ENCODE measurements around the gene MTMR4.
A peak's percentile ranks its signal among the peaks of the same experiment; 100 is the strongest.

Gene MTMR4

DNA sequence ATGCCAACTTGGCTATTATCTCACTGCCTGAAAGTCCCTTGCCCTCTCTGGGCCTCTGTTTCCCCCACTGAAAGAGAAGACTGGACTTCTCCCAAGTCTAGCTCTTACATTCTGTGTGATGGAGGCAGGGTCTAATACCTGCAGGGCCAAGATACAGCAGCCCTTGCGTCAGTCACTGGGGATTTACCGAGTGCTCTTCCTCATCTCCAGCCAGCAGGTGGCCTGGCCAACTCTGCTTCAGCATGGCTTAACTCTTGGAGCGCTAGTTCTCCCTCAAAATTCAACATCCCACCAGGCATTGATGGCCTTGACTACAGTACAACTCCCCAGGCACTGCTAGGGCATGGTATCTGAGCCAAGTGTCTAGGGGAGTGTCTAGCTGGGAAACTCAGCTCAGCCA, 19.9 kb upstream of the MTMR4 start:
- TF ChIP-seq POLR2AphosphoS5 (IDR thresholded peaks at IDR 0.05; ENCODE audit: low read depth, low read length) (no peak), POLR2A (IDR thresholded peaks at IDR 0.05; ENCODE audit: low read depth, low read length) (no peak), TAF1 (IDR thresholded peaks at IDR 0.05; ENCODE audit: borderline replicate concordance, low read depth, low read length) (no peak)
- FAIRE-seq (no peak), DNase-seq (ENCODE audit: insufficient read length) (no peak)

DNA sequence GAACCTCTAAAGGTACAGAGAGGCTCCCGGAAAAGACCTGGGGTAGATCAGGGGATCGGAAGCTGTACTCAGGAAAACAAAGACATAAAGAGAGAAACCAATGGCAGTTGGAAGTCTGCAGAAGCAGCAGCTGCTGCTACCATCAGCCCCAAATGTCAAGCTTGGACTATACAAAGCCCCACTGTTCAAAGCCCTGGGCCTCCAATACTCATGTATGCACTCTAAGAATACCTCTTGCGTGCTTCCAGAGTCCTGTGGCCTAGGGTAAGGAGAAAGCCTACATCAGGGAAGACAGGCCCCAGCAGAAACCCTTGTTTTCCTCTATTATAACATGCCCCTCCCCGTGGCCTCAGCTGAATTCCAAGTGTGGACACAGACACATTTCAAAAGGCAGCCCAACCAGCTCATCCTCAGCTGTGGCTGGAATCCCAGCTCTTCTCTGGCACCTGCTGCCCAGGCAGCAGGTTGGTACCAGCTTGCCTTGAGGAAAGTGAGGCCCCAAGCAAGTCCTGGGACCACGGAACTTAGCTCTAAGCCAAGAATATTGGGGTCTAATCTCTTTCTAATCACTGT, 19.3 kb upstream of the MTMR4 start:
- DNase-seq (ENCODE audit: insufficient read length) (no peak), FAIRE-seq (no peak)
- TF ChIP-seq TAF1 (IDR thresholded peaks at IDR 0.05; ENCODE audit: borderline replicate concordance, low read depth, low read length): no peak
- no peak for TF ChIP-seq POLR2A (IDR thresholded peaks at IDR 0.05; ENCODE audit: low read depth, low read length)
- TF ChIP-seq POLR2AphosphoS5 (IDR thresholded peaks at IDR 0.05; ENCODE audit: low read depth, low read length): no peak

DNA sequence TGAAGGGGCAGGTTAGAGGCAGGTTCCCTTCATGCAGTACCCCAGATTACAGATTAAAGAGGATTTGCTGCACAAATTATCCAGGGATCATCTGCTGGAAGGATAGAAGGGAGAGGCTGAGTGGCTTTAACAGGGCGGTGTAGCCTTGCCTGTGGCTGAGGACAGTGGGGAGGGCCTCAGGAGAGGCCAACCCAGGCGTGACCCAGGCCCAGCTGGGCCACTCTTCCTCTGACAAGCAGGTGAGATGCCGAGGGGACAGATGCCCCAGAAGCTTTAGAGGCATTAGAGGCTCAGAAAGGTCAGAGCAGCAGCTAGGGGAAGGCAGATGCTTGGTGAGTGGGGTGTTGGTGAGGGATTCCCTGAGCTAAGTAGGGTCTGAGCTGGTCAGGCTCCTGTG, 18.1 kb upstream of the MTMR4 start:
- FAIRE-seq: no peak
- no peak for DNase-seq (ENCODE audit: insufficient read length)
- TF ChIP-seq TAF1 (IDR thresholded peaks at IDR 0.05; ENCODE audit: borderline replicate concordance, low read depth, low read length): no peak
- TF ChIP-seq POLR2AphosphoS5 (IDR thresholded peaks at IDR 0.05; ENCODE audit: low read depth, low read length): no peak
- no peak for TF ChIP-seq POLR2A (IDR thresholded peaks at IDR 0.05; ENCODE audit: low read depth, low read length)

DNA sequence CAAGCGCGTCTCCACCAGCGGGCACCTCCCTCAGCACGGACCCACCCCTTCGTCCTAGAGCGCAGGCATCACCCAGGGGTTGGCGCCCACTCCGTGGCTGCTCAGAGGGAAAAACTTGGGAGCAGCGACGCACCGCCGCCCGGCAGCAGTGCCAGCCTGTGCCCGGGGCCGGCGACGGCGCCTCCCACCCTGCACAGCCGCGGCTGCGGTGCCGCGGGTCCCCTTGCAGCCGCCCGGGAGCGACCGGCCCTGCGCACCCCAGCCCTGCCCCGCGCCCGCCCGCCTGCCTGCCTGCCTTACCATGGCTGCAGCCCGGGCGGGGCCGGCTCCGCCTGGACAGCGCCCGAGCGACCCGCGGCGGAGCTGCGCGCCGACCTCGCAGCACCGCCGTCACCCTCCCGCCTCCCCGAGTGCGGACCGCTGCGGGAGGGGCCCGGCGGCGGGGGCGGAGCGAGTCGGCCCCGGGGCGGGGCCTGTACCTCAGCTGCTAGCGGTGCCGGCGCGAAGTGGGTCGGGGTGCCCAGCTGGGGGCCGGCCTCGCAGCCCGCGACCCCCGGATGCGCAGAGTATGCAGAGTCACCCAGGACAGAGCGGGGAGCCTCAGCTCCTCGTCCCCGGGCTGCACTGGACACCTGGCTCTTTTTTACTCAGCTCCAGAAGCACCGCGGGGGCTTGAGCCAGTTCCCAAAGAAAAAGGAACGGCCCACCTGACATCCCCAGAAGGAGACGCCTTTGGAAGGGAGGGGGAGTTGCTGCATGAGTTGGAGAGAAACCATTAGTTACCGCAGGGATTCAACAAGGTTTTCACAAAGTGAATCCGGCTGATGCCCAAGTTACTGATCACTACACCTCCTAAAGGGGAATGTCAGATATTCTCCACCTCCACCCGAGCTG, 17.5 kb upstream of the MTMR4 start:
- TF ChIP-seq POLR2AphosphoS5 (IDR thresholded peaks at IDR 0.05; ENCODE audit: low read depth, low read length): no peak
- no peak for TF ChIP-seq POLR2A (IDR thresholded peaks at IDR 0.05; ENCODE audit: low read depth, low read length)
- TF ChIP-seq TAF1 (IDR thresholded peaks at IDR 0.05; ENCODE audit: borderline replicate concordance, low read depth, low read length): no peak
- peak; percentile 14 for FAIRE-seq
- DNase-seq (ENCODE audit: insufficient read length): peak; percentile 77

DNA sequence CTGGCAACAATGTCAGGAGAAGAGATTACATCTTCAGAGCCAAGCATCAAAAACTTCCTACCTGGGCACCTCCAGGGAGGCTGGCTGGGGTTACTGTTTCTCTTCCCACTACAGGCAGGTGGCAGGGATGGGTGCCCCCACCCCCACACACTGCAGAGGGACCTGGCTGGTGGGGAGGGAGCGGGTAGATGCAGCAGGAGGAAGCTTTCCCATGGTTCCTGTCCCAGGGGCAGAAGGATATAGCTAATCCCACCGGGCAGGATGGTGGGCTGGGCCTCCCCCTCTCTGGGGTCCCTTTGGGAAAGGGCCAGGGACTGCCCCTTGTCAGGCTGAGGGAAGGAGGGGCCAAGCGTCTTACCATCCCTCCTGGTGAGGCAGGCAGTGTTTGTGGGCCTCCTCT, 16.7 kb upstream of the MTMR4 start:
- TF ChIP-seq POLR2A (IDR thresholded peaks at IDR 0.05; ENCODE audit: low read depth, low read length): no peak
- TF ChIP-seq TAF1 (IDR thresholded peaks at IDR 0.05; ENCODE audit: borderline replicate concordance, low read depth, low read length): no peak
- no peak for TF ChIP-seq POLR2AphosphoS5 (IDR thresholded peaks at IDR 0.05; ENCODE audit: low read depth, low read length)
- no peak for DNase-seq (ENCODE audit: insufficient read length)
- FAIRE-seq: no peak

DNA sequence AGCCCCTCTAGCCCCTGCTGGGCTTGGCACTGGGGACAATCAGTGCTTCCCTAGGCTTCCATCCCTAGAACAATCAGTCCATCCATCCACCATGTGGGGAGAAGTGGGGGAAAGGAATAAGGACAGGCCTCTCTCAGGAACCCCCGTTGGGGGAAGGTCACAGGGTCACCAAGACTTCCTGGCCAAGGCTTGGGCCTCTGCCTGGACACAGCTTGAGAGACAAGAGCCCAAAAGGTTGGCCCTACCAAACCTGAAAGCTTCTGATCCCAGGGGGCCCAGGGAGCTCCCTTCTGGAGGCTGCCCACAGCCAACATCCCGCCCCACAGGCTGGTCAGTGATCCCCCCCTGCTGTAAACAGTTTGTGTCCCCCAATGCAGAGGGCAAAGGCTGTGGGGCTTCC, 16.2 kb upstream of the MTMR4 start:
- FAIRE-seq (no peak), DNase-seq (ENCODE audit: insufficient read length) (no peak)
- TF ChIP-seq POLR2A (IDR thresholded peaks at IDR 0.05; ENCODE audit: low read depth, low read length): no peak
- no peak for TF ChIP-seq POLR2AphosphoS5 (IDR thresholded peaks at IDR 0.05; ENCODE audit: low read depth, low read length)
- TF ChIP-seq TAF1 (IDR thresholded peaks at IDR 0.05; ENCODE audit: borderline replicate concordance, low read depth, low read length): no peak

DNA sequence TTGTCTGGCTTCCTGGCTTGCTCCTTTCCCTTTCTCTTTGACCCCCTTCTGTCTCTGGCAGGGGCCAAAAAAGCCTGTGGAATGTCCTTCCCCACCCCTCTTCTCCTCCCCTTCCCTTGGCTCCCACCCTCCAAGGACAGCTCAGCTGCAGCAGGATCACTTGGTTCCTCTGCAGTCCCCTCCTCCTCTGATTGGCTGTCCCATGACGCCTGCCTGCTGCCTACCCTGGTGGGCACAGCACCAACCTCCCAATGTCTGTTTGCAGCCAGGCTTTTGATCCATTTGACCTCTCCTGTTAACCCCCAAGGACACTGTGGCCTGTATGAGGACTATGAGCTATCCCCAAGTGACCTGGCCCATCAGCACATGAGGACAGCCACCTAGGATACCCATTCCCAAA, 14.8 kb upstream of the MTMR4 start:
- FAIRE-seq (no peak), DNase-seq (ENCODE audit: insufficient read length) (no peak)
- TF ChIP-seq POLR2AphosphoS5 (IDR thresholded peaks at IDR 0.05; ENCODE audit: low read depth, low read length): no peak
- no peak for TF ChIP-seq POLR2A (IDR thresholded peaks at IDR 0.05; ENCODE audit: low read depth, low read length)
- no peak for TF ChIP-seq TAF1 (IDR thresholded peaks at IDR 0.05; ENCODE audit: borderline replicate concordance, low read depth, low read length)

DNA sequence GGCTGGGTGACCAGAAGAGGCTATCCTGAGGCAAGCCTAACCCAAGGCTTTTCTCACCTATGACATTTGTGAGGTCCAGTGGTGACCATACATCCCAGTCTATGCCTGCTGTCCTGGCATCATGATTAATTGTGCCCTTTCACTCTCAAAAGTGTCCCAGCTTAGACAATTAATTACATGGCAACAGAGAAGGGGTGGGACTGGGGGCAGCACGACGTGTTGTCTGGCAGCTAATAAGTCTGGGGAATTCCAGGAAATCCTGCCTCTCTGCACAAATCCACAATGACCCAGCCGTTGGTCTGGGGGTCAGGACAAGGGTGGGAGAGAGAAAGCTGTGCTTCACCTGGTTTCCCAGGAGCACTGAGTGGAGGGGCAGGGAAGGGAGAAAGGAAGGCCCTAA, 14.0 kb upstream of the MTMR4 start:
- FAIRE-seq (peak; percentile 36), DNase-seq (ENCODE audit: insufficient read length) (no peak)
- TF ChIP-seq POLR2AphosphoS5 (IDR thresholded peaks at IDR 0.05; ENCODE audit: low read depth, low read length): no peak
- TF ChIP-seq TAF1 (IDR thresholded peaks at IDR 0.05; ENCODE audit: borderline replicate concordance, low read depth, low read length): no peak
- no peak for TF ChIP-seq POLR2A (IDR thresholded peaks at IDR 0.05; ENCODE audit: low read depth, low read length)

DNA sequence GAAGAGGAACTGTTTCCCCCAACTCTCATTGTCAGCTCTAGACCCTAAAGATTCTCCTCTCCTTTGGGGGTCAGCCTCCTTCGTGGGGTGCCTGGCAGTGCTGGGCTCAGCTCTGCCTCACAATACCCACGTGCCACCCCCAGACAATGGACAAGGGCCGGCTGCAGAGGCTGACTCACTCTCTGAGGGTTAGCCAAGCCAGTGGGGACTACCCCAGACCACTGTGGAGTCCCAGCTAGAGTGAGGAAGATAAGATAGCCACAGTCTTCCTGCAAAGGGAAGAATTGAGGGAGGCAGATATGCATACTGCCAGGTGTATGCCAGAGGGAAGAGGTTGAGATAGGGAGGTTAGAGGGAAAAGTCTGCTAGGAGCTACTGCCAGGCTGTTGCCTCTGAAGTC, 13.5 kb upstream of the MTMR4 start:
- DNase-seq (ENCODE audit: insufficient read length): no peak
- TF ChIP-seq POLR2AphosphoS5 (IDR thresholded peaks at IDR 0.05; ENCODE audit: low read depth, low read length): no peak
- FAIRE-seq: peak; percentile 58

DNA sequence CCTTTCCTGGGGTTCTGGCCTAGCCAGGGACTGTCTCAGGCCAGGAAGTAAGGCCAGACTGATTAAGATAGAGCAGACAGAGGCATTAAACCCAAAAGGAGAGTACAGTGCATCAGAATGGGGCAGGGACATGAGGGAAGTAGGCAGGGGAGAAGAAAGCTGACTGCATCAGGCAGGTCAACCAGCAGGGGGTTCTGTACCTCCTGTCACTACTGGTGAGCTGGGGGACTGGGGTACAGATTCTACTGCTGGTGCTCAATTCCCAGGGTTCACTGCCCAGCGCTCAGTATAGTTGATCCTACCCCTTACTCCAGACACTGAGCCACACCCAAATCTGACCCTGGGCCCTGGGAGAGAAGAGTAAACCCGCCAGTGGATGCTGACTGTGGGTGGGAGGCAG, 12.9 kb upstream of the MTMR4 start:
- FAIRE-seq: no peak

DNA sequence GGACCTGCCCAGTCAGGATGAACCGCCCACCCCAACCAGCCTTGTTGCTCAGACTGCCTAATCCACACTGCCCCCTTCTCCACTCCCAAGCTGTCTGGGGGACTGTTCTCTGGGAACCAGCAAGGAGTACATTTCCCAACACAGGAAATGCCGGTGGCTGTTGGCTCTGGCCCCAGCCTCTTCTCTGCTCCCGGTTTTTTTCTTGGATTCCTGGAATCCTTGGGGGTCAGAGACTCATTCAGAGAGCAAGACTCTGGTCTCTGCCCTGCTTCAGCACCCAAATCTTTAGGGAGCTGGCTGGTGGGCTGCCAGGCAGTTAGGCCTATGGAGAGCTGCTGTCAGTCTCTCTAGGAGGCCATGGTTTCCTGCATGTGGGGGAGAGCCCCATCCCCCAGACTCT, 10.8 kb upstream of the MTMR4 start:
- FAIRE-seq (no peak), DNase-seq (ENCODE audit: insufficient read length) (no peak)
- TF ChIP-seq POLR2A (IDR thresholded peaks at IDR 0.05; ENCODE audit: low read depth, low read length): no peak
- TF ChIP-seq TAF1 (IDR thresholded peaks at IDR 0.05; ENCODE audit: borderline replicate concordance, low read depth, low read length): no peak
- TF ChIP-seq POLR2AphosphoS5 (IDR thresholded peaks at IDR 0.05; ENCODE audit: low read depth, low read length): no peak

More for the DNA sequence above, 12.9 kb upstream of the MTMR4 start:
- TF ChIP-seq TAF1 (IDR thresholded peaks at IDR 0.05; ENCODE audit: borderline replicate concordance, low read depth, low read length) (no peak), POLR2A (IDR thresholded peaks at IDR 0.05; ENCODE audit: low read depth, low read length) (no peak), POLR2AphosphoS5 (IDR thresholded peaks at IDR 0.05; ENCODE audit: low read depth, low read length) (no peak)
- no peak for DNase-seq (ENCODE audit: insufficient read length)

DNA sequence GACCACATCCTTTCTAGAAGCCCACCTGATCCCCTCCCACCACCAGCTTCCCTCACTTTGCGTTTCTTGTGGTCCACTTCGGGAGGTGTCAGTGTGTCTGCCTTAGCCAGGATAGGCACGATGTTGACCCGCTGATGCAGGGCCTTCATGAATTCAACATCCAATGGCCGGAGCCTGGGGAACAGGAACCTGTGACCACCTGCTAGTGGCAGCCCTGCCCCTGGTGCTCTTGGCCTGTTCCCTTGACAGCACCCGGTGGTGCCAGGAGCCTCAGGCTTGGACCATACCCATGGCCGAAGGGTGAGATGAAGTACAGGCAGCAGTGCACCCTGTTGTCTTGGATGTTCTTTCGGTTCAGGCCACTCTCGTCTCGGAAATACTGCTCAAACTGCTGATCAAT, 7.2 kb upstream of the MTMR4 start:
- TF ChIP-seq POLR2A (IDR thresholded peaks at IDR 0.05; ENCODE audit: low read depth, low read length) (no peak), TAF1 (IDR thresholded peaks at IDR 0.05; ENCODE audit: borderline replicate concordance, low read depth, low read length) (no peak), POLR2AphosphoS5 (IDR thresholded peaks at IDR 0.05; ENCODE audit: low read depth, low read length) (no peak)
- DNase-seq (ENCODE audit: insufficient read length) (no peak), FAIRE-seq (no peak)

Data from GM12892 (cell line).